Measurements from ENCODE around the gene TM9SF3.

TM9SF3 gene

GRCh38 chr10:96586419-96587263, at the start of gene TM9SF3:
Gene TM9SF3, minus strand, starts transcription at chr10:96587012. Its CDS starts 177 bp downstream, at chr10:96586835.
- in situ Hi-C loops (cut with MboI; ENCODE audit: low sequenced_read_pairs), result no loop called here

- in situ Hi-C loops (cut with MboI; ENCODE audit: low sequenced_read_pairs), result no loop called here
Observed at GRCh38 chr10:96636551-96636950, 49.7 kb upstream of the TM9SF3 start.

- in situ Hi-C loops (cut with MboI; ENCODE audit: low sequenced_read_pairs), result no loop called here
Observed at GRCh38 chr10:96632974-96633710, 46.3 kb upstream of the TM9SF3 start.

- in situ Hi-C loops (cut with MboI; ENCODE audit: low sequenced_read_pairs), result no loop called here
Observed at GRCh38 chr10:96627292-96627691, 40.5 kb upstream of the TM9SF3 start.

GRCh38 chr10:96626795-96627194, 40.0 kb upstream of the TM9SF3 start:
- in situ Hi-C loops (cut with MboI; ENCODE audit: low sequenced_read_pairs), result no loop called here

- in situ Hi-C loops (cut with MboI; ENCODE audit: low sequenced_read_pairs), result no loop called here
Observed at GRCh38 chr10:96625173-96625572, 38.4 kb upstream of the TM9SF3 start.

GRCh38 chr10:96622013-96622787, 35.4 kb upstream of the TM9SF3 start:
- in situ Hi-C loops (cut with MboI; ENCODE audit: low sequenced_read_pairs), result no loop called here

GRCh38 chr10:96619796-96620773, 33.3 kb upstream of the TM9SF3 start:
- in situ Hi-C loops (cut with MboI; ENCODE audit: low sequenced_read_pairs), result no loop called here

- in situ Hi-C loops (cut with MboI; ENCODE audit: low sequenced_read_pairs), result no loop called here
Observed at GRCh38 chr10:96619120-96619519, 32.3 kb upstream of the TM9SF3 start.

GRCh38 chr10:96618653-96619052, 31.8 kb upstream of the TM9SF3 start:
- in situ Hi-C loops (cut with MboI; ENCODE audit: low sequenced_read_pairs), result no loop called here

GRCh38 chr10:96616961-96617360, 30.1 kb upstream of the TM9SF3 start:
- in situ Hi-C loops (cut with MboI; ENCODE audit: low sequenced_read_pairs), result no loop called here

- in situ Hi-C loops (cut with MboI; ENCODE audit: low sequenced_read_pairs), result no loop called here
Observed at GRCh38 chr10:96614515-96614914, 27.7 kb upstream of the TM9SF3 start.

- in situ Hi-C loops (cut with MboI; ENCODE audit: low sequenced_read_pairs), result no loop called here
Observed at GRCh38 chr10:96613576-96613975, 26.8 kb upstream of the TM9SF3 start.

GRCh38 chr10:96612055-96612830, 25.4 kb upstream of the TM9SF3 start:
- in situ Hi-C loops (cut with MboI; ENCODE audit: low sequenced_read_pairs), result no loop called here

GRCh38 chr10:96610817-96611216, 24.0 kb upstream of the TM9SF3 start:
- in situ Hi-C loops (cut with MboI; ENCODE audit: low sequenced_read_pairs), result no loop called here

GRCh38 chr10:96609510-96609909, 22.7 kb upstream of the TM9SF3 start:
- in situ Hi-C loops (cut with MboI; ENCODE audit: low sequenced_read_pairs), result no loop called here

- in situ Hi-C loops (cut with MboI; ENCODE audit: low sequenced_read_pairs), result no loop called here
Observed at GRCh38 chr10:96608805-96609204, 22.0 kb upstream of the TM9SF3 start.

- in situ Hi-C loops (cut with MboI; ENCODE audit: low sequenced_read_pairs), result no loop called here
Observed at GRCh38 chr10:96608262-96608661, 21.4 kb upstream of the TM9SF3 start.

- in situ Hi-C loops (cut with MboI; ENCODE audit: low sequenced_read_pairs), result no loop called here
Observed at GRCh38 chr10:96606946-96607345, 20.1 kb upstream of the TM9SF3 start.

All from HL-60/S4 treated with retinoic acid at 250 ng/mL for 4 days and 3 days (cell line).